Measurements from ENCODE around the gene C18orf63. TPM values are rescaled to one million over a fixed set of nuclear protein-coding genes. Genes with fewer than 3 reads are reported as not detected.
"Not testable (repeated sequence)": the region's sequence is repeated elsewhere in the genome, so short reads cannot be mapped to it uniquely, and the experiment has no call there.

The C18orf63 gene
- total and polyA plus RNA-seq, 3 donors from 2014 or later: 9.8 to 22.1 (median 13.7) TPM

GRCh38 chr18:74314759-74315463, 728 bp upstream of the C18orf63 start:
- Histone ChIP-seq H3K4me3 (peak overlapping the region; percentile 49 to 55), H3K27ac (no peak overlapping the region), H3K36me3 (ENCODE audit: low read depth, missing control alignments) (no peaks in the 10 kb centered on the region), H3K4me1 (no peaks in the 10 kb centered on the region), H3K9me3 (no peaks in the 10 kb centered on the region), H3K27me3 (no peaks in the 10 kb centered on the region)
- intact Hi-C loops (cut with DNase I; ENCODE audit: low total_unique reads): no loop called here
- 54 to 62% methylated on average over 22 of the region's 22 CpGs for WGBS, 2 donors
- TF ChIP-seq POLR2A (IDR thresholded peaks at IDR 0.05) (no peak), CTCF (IDR thresholded peaks at IDR 0.05) (no peak)
- DNase-seq: no peak

GRCh38 chr18:74316257-74317170, 875 bp downstream of the C18orf63 start:
- H3K9me3 ChIP-seq: no peaks in the 10 kb centered on the region
- H3K36me3 ChIP-seq (ENCODE audit: low read depth, missing control alignments): no peaks in the 10 kb centered on the region
- H3K4me3 ChIP-seq: peak overlapping the region; percentile 49 to 55
- no peaks in the 10 kb centered on the region for H3K4me1 ChIP-seq
- H3K27me3 ChIP-seq: no peaks in the 10 kb centered on the region
- intact Hi-C loops (cut with DNase I; ENCODE audit: low total_unique reads): no loop called here
- TF ChIP-seq POLR2A (IDR thresholded peaks at IDR 0.05) (no peak), CTCF (IDR thresholded peaks at IDR 0.05) (no peak)
- WGBS, 2 donors: 45 to 68% methylated on average over 28 to 29 of the region's 29 CpGs
- no peak for DNase-seq
- H3K27ac ChIP-seq: peak overlapping the region in 1 of 2 donors; percentile 33

GRCh38 chr18:74326231-74326630, 10.6 kb downstream of the C18orf63 start:
- WGBS, 2 donors: 74 to 89% methylated on average over 2 of the region's 2 CpGs
- intact Hi-C loops (cut with DNase I; ENCODE audit: low total_unique reads): no loop called here
- DNase-seq: no peak

GRCh38 chr18:74326791-74327190, 11.2 kb downstream of the C18orf63 start:
- WGBS, 2 donors: 78 to 79% methylated on average over 3 of the region's 3 CpGs
- intact Hi-C loops (cut with DNase I; ENCODE audit: low total_unique reads); H3K27ac ChIP-seq: not testable (repeated sequence)

More at GRCh38 chr18:74326231-74326630, 10.6 kb downstream of the C18orf63 start:
- Histone ChIP-seq H3K36me3 (ENCODE audit: low read depth, missing control alignments) (no peaks in the 10 kb centered on the region), H3K4me3 (no peak overlapping the region), H3K9me3 (no peaks in the 10 kb centered on the region), H3K4me1 (no peaks in the 10 kb centered on the region), H3K27me3 (no peaks in the 10 kb centered on the region), H3K27ac (no peak overlapping the region)
- TF ChIP-seq CTCF (IDR thresholded peaks at IDR 0.05) (no peak), POLR2A (IDR thresholded peaks at IDR 0.05) (no peak)

GRCh38 chr18:74328206-74328605, 12.6 kb downstream of the C18orf63 start:
- H3K4me3 ChIP-seq: no peak overlapping the region
- DNase-seq: no peak
- TF ChIP-seq POLR2A (IDR thresholded peaks at IDR 0.05) (no peak), CTCF (IDR thresholded peaks at IDR 0.05) (no peak)
- 81 to 88% methylated on average over 2 of the region's 2 CpGs for WGBS, 2 donors
- H3K27ac ChIP-seq: no peak overlapping the region
- H3K36me3 ChIP-seq (ENCODE audit: low read depth, missing control alignments): no peaks in the 10 kb centered on the region
- no peaks in the 10 kb centered on the region for H3K27me3 ChIP-seq
- intact Hi-C loops (cut with DNase I; ENCODE audit: low total_unique reads): no loop called here
- H3K4me1 ChIP-seq: no peaks in the 10 kb centered on the region
- no peaks in the 10 kb centered on the region for H3K9me3 ChIP-seq

More at GRCh38 chr18:74326791-74327190, 11.2 kb downstream of the C18orf63 start:
- H3K27me3 ChIP-seq; DNase-seq; H3K4me3 ChIP-seq; H3K36me3 ChIP-seq (ENCODE audit: low read depth, missing control alignments); H3K9me3 ChIP-seq; H3K4me1 ChIP-seq: not testable (repeated sequence)
